ENCODE results near the gene MVB12A.

Gene MVB12A

GRCh38 chr19:17405250-17406045, 14.4 kb upstream of the MVB12A start, which contains the start of gene BST2:
Gene BST2 (minus strand): TSS chr19:17405630. CDS start chr19:17405575, 55 bp downstream.
- DNase-seq = no peak

DNA sequence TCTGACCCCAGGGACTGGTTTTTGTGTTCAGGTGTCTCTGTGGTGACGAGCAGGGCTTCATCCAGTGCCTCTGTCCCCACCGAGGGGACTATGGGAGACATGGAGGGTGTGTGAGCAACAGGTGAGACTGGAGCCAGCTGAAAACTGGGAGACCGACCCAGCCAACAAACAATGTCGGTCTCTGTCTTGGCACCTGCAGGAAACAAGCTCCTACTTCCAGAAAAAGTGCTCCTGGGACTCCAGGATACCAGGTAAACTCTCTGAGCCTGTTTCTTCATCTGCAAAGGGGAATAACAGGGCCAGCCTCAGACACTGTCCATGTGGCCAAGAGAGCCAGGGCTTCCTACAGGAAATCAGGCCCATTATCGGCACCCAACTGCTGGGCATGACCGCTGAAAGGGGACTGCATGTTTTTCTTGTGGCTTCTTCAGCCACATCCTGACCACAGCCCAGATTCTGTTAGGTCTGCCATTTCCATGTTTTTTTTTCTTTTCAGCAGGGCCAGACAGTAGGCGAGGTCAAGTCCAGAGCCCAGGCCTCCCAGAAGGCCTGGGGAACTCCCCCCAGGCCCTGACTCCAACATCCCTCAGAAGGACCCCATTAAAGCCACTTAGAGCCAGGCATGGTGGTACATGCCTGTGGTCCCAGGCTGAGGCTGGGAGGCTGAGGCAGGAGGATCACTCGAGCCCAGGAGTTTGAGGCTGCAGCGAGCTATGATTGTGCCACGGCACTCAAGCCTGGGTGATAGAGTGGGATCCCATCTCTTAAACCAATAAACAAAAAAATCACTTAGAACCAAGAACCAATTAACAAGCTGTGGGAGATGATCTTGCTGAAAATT, 13.6 kb upstream of the MVB12A start:
- no peak for DNase-seq

DNA sequence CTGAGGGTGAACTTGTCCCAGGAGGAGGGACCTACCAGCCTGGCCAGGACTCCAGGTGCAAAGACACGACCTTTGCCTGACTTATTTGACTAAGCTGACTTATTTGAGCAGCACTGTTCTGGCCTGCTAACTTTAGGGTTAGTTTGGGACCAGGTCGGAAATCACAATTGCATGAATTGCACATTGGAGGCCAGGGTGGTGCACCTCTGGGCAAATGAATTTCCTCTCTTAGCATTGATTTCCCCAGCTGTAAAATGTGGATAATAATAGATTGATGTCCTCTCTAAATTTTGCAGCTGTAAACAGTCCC, 13.0 kb upstream of the MVB12A start:
- no peak for DNase-seq

GRCh38 chr19:17409990-17410389, 9.9 kb upstream of the MVB12A start:
- DNase-seq = no peak

DNA sequence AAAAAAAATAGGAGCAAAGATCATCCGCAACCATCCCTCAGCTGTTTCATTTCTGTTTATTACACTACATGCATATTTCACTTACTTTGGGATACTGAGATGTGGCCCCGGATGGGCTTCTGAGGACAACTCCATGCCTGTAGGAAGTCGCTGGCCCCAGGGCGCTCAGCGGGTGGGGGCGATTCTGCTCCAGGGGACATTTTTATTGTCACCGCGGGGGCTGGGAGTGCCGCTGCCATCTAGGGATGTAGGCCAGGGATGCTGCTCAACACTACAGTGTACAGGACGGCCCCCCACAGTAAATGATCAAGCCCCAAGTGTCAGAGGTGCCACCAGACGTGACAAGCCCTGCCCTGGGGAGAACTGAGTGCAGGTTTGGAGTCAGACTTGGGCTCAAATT, 8.0 kb upstream of the MVB12A start:
- DNase-seq = no peak

- no peak for DNase-seq
Observed at GRCh38 chr19:17414097-17414496, 5.8 kb upstream of the MVB12A start.

DNA sequence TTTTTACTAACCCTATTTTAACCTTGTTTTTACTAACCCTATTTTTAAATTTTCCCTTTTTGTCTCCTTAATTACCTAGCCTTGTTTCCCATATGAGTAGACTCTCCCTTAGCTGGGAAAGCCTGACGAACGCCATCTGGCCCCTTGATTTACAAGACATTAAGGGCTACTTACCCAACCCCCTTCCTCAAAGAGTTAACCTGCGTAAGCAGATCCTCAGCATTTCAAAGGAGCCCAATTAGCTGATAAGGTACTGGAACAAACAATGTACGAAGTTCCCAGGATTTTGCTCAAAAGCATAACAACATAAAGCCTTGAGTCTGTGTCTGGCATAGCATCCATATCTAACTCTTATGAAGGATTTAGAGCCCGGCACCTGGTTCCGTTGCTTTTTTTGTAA, 4.7 kb upstream of the MVB12A start:
- DNase-seq = peak; percentile 7

DNA sequence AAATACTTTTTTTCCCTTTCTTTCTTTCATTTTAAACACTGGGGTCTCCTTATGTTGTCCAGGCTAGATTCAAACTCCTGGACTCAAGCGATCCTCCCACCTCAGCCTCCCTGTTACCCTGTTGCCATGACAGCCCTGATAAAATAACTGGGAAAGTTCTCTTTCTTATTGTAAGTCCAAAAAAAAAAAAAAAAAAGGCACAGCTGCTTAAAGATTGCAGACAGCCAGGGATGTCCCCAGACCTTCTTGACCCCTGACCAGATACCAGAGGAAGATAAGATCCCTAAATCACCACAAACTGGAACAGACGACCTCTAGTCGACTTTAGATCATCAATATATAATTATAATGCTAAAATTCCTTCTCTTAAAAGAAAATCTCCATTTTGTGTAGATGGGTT, 1.1 kb upstream of the MVB12A start:
- DNase-seq = no peak

- no peak for DNase-seq
Observed at GRCh38 chr19:17419154-17419620, 660 bp upstream of the MVB12A start.

GRCh38 chr19:17420475-17420924, 653 bp downstream of the MVB12A start:
- DNase-seq = peak; percentile 11

- DNase-seq = no peak
Observed at GRCh38 chr19:17421942-17422341, 2.1 kb downstream of the MVB12A start.

- DNase-seq = no peak
Observed at GRCh38 chr19:17423429-17424208, 3.8 kb downstream of the MVB12A start.

GRCh38 chr19:17424743-17425365, 5.0 kb downstream of the MVB12A start:
- peak; percentile 21 for DNase-seq

GRCh38 chr19:17429641-17430113, 9.8 kb downstream of the MVB12A start:
- DNase-seq = no peak

DNA sequence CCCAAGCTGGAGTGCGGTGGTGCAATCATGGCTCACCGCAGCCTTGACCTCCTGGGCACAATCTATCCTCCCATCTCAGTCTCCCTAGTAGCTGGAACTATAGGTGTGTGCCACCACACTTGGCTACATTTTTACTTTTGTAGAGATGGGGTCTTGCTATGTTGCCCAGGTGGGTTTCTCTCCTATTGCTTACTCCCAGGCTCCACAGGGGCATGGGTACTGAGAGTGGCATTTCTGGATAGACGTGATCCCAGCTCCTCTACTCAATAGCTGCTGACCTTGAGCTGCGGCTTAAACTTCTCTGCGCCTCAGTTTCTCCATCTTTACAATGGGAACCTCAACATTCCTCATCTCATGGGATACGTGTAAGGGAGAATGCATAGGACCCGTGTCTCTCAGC, 11.6 kb downstream of the MVB12A start:
- no peak for DNase-seq

GRCh38 chr19:17435218-17435617, 15.4 kb downstream of the MVB12A start:
- DNase-seq = no peak

DNA sequence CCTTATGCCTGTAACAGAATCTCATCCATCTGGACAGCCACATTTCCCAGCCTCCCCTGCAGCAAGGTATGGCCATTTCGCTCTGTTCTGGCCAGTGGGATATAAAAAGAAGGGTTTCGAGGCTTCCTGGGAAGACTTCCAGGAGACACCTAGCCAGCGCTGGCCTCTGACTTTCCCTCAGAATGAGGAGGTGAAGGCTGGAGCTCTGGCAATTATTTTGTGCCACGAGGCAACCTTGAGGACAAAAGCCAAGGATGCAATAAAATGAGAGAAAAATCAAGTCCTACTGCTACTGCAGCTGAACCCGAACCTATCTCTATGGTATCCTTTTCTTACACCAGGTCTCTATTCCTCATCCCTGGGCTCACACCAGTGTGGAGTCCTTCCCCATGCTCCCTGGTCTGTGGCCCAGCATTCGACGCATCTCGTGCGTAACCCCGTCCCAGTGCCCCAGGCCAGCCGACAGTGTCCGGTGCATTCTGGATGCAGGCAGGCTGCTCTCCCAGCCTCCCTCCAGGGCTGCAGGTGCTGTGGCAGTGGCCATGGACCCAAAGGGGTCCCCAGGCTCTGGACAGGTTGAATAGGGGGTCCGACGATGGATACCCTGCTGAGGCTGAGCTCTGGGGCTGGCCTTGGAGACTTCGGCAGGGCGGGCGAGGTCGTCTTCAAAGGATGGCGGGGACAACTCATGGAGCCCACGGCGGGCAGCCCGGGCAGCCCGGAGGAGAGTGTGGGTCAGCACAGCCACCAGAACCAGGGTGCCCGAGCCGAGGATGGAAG, 16.4 kb downstream of the MVB12A start:
- no peak for DNase-seq

GRCh38 chr19:17436874-17437267, 17.0 kb downstream of the MVB12A start:
- DNase-seq = no peak

- peak; percentile 6 for DNase-seq
Observed at GRCh38 chr19:17441241-17442021, 21.6 kb downstream of the MVB12A start.

GRCh38 chr19:17445526-17446165, 25.8 kb downstream of the MVB12A start:
- DNase-seq = no peak

Measured in NCI-H2227 treated with DMSO at 0.1 percent for 48 hours (cell line).